ENCODE data around the gene NTMT1.
"Not testable (repeated sequence)": the region's sequence is repeated elsewhere in the genome, so short reads cannot be mapped to it uniquely, and the experiment has no call there.

NTMT1 gene

DNA sequence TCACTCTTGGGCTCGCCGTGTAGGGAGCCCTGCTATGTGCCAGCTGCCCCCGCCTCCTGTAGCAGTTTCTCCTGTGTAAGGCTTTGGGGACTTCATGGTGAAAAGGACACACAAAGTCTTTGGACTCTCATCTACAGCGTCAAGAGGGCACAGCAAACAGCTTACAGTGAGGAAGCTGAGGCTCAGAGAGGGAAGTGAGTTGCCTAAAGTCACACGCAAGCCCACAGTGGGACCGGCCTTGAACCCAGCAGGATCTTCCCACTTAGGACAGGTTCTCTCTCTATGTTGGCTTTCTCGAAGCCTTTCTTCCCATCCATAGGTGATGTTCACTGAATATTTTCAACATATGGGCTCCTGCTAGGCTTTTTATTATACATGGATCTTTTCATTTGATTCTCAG is 29.7 kb downstream of the NTMT1 start:
- FAIRE-seq: no peak

DNA sequence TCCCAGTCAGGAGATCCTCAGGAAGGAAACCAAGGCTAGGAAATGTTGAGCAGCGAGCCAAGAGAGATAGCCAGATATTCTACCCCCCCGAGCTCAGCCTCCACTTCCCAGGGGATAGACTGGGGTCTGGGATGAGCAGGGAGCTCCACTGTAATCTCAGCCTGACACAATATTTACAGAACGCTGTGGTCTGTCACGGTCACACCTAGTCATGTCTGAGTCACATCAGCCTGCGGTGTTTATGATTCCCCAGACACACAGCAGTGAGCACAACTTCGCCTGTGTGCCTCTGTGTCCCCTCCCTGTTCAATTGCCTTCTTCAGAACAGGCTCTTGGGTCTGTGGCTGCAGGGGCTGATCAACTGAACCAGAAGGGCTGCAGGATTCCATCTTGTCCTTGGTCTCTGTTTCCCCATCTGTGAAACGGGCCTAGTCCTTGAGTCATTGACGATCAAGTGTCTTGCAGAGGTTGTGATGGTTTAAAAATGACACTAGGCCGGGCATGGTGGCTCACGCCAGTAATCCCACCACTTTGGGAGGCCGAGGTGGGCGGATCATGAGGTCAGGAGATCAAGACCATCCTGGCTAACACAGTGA is 30.9 kb downstream of the NTMT1 start:
- no peak for FAIRE-seq

DNA sequence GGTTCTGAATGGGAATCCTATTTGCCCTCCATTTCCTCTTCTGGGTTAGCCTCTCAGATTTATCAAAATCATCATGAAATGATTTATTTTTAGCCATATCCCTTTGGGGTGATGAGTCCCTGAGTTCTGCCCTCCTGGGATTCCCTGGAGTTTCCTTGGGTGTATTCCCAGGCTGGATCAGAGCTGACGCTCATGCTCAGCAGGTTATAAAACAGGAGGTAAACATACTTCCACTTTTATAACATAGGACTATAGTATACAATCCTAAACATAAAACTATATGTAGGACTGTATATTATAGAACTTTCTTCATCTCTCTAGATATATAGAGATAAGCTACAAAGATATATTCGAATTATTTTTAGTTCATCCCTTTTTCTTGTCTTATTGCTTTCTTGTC is 35.1 kb downstream of the NTMT1 start:
- FAIRE-seq: no peak

DNA sequence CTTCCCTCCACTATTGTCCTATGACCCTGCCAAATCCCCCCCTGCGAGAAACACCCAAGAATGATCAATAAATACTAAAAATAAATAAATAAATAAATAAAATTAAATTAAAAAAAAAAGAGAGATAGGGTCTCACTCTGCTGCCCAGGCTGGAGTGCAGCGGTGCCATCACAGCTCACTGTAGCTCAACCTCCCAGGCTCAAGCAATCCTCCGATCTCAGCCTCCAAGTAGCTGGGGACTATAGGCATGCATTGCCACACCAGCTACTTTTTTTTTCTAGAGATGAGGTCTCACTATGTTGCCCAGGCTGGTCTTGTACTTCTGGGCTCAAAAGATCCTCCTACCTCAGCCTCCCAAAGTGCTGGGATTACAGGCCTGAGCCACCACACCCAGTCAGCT is 36.3 kb downstream of the NTMT1 start:
- FAIRE-seq: not testable (repeated sequence)

DNA sequence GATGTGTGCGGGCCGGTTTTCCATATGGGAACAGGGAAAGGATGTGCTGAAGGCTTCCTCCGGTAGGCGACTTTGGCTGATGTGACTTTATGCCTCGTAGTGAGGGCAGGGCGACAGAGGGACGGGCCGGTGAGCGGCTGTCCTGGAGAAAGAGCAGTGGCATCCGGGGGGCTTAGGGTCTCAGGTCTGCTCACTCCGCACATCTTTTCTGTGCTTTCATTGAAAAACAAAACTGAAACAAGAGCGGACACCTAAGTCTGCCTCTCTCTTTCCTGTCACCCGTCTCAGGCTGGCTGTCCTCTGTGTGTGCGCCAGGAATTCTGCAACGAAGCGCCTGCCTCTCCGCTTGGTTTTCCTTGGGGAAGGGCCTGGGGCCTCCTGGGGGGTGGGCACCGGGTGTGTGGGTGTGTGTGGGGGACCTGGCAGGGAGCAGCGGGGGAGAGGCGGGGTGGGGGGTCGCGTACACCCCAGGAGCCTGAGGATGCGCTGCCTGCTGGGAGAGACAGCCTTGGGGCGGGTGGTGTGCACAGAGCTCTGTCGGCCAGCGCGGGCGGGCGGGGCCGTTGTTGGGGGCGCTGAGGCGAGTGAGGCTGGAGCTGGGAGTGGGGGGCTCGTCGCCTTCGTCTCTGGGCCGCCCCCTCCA is 38.9 kb downstream of the NTMT1 start:
- no peak for FAIRE-seq

DNA sequence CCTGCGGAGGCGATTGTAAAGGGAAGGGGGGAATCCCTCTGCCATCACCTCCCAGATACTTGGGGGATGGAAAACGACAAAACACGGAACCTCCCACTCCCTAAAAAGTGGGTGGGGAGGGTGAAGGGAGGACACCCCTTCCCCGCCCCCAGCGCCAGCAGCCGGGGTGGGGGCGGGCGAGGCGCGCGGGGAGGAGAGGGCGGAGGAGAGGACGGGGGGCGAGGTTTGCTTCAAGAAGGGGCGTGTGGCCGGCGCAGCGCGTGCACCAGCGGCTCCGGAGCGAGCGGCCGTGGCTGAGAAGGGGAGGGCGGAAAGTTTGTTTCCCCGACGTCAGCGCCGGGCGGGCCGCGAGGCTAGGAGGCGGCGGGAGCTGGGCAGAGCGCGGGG is 39.4 kb downstream of the NTMT1 start, which contains the start of gene PRRX2:
Gene PRRX2 (plus strand): TSS at position 259 of the 387 bp plus-strand sequence. CDS start 221 bp downstream, outside the sequence.
- no peak for FAIRE-seq

DNA sequence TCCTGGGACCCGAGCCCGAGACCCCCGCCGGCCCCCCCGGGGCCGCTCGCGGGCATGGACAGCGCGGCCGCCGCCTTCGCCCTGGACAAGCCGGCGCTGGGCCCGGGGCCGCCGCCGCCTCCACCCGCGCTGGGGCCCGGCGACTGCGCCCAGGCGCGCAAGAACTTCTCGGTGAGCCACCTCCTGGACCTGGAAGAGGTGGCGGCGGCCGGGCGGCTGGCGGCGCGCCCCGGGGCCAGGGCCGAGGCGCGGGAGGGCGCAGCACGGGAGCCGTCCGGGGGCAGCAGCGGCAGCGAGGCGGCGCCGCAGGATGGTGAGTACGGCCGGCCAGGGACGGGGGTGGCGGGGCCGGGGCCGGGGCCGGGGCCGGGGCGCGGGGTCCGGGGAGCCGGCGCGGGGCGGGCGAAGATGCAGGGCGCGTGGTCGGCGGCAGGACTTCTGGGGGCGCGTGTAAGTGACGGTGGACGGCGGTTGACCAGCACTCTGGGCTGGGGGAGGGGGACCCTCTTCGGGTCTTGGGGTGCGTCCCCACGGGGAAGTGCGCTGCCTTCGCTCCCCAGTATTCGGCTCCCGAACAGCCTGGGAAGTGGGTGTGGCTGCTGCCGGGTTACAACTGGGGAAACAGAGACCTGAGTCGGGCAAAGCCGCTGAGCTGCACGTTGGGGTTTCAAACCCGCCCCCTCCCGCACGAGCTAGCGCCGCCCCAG is 40.0 kb downstream of the NTMT1 start:
- FAIRE-seq: no peak

DNA sequence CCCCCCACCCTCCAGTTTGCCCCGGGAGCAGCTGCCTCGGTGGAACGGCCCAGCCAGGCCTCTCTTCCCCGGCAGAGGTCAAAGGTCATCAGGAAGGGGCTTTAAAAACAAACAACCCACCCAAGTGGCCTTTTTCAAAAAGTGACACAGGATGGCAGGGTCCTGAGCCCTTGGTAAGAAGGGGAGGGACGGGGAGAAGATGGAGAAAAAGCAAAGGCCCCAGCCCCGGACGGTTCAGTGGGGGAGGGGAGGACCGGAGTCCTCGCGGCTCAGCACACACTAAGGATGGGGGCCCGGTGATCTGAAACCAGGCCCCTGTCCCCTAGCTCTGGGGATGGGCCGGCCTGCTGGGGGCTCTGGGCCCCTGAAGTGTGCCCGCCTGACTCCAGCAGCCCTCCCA is 40.6 kb downstream of the NTMT1 start:
- FAIRE-seq: no peak

DNA sequence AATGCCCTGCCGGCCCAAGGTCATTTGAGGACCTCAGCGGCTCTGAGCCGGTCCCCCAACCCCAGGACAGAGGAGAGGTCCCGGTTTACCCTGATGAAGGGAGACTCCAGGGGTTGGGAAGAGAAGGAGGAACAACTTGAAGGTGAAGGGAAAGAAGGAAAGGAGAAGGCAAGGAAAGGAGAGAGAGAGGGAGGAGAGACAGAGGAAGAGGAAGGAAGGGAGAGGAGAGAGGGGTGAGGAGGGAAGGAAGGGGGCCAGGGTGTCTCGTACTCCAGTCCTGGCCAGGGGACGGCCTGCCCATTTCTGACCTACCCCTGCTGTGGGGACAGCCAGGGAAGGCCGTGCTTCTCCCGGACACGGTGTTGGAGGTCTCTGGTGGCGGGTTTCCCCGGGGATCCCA is 41.4 kb downstream of the NTMT1 start:
- no peak for FAIRE-seq

DNA sequence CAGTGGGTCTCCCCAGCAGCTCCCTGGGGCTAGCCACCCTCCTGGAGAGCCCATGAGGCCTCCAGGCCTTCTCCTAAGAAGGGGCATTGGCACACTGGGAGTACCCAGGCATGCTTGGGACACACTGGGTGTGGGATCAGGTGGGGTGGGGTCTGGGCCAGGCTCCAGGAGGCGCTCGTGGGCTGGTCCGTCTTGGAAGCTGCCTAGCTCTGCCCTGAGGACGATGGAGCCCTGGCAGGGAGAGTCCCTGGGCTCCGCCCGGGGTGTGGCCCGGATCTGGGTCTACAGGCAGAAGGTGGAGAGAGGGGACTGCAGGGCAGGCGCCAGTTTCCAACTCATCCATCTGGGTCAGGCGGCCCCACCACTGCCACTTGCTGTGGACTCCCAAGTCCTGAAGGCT is 41.9 kb downstream of the NTMT1 start:
- no peak for FAIRE-seq

DNA sequence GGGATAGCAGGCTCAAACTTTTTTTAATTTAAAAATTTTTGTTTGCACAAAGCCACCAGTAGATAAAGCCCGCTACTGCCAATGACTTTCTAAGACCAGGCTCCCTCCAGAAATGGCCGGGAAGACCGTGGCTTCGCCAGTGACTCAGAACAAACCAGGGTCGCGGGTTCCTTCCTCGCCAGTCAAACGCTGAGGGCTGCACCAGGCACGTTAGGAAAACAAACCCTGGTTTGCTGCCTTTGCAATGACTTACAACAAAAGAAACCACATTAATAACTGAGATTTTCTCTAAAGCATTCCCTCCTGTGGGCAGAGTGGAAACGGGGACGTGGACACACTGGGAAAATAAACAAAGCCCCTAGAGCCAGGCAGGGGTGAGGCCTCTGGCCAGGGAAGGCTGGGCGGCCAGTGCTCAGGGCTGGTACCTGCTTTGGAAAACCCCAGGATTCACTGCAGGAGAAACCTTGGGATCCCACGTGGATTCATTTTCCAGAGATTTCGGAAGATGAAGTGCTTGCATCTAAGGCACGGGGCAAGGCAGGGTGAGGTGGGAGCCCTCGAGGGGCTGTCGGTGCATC is 43.3 kb downstream of the NTMT1 start:
- no peak for FAIRE-seq

DNA sequence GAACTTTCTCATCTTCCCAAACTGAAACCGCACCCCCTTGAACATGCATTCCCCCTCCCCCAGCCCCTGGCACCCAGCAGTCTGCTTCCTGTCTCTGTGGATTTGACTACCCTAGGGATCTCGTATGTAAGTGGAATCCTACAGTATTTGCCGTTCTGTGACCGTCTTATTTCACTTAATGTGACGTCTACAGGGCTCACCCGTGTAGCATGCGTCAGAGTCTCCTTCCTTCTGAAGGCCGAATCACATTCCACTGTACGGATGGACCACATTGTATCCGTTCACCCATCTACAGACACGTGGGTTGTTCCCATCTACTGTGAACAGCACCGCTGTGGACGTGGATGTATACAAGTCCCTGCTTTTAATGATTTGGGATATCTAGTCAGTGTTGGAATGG is 44.0 kb downstream of the NTMT1 start:
- FAIRE-seq: no peak

DNA sequence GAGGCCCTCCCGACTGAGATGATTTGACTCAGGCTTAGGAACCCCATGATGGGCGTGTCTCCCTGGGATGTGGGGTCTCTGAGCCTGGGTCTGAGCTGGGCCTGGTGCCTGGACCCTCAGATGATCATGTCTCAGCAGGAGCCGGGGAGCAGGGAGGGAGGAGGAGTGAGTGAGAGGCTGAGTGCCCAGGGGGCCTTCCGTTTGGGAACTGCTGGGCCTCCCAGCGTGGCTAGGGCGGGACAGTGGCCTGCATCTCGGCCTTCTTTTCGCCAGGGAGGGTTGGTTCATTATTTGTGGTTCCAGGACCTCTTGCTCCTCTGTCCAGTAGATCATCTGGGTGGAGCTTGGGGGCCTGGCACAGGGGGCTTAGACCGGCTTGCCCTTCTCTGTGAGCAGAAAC is 45.1 kb downstream of the NTMT1 start:
- no peak for FAIRE-seq

DNA sequence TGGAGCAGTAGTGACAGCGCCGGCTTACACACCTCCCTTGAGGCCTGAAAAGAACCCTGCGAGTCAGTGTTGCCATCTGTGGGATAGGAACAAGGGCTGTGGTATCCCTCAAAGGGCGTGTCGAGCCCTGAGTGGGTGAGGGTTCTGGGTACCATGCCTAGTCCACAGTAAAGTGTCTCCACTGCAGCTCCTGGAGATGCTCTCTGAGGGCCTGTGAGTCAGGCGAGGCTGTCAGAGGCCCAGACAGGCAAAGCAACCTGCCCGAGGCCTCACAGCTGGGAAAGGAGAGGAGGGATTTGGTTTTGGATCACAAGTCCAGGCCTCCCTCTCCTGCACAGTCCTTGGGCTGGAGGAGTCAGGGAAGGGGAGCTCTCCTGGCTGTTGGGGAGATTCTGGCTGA is 45.6 kb downstream of the NTMT1 start:
- no peak for FAIRE-seq

DNA sequence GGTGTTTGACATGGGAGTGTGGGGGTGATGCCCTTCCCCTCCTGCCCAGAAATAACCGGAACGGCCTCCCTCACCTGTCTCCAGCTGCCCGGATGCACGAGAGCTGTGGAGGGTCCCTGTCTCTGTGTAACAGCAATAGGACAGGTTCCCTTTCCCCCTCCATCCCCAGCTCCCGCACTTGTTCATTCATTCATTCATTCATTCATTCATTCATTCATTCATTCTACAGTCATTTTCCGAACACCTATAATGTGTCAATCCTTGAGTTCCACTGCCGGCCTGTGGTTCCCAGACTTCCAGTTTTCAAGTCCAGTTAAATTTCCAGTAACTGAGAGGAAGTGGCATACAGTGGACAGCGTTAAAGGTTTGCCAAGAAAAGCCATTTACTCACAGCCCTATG is 46.7 kb downstream of the NTMT1 start:
- FAIRE-seq: no peak

DNA sequence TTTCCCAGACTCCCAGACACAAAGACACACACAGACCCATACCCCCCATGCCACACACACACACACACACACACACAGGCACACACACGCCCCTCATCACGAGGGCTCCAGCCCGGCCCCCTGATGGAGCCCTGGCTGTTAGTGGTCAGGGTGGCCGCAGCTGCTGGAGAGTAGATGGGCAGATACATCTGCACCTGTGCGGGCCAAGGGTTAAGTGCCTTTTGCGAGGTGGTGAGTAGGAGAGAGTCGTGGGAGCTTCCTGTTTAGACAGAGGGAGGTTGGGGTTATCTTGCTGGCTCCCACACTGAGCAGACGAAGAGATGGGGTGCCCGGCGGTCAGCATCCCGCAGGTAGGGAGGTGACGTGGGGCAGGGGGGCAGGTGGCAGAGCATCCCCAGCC is 47.6 kb downstream of the NTMT1 start:
- FAIRE-seq: no peak

DNA sequence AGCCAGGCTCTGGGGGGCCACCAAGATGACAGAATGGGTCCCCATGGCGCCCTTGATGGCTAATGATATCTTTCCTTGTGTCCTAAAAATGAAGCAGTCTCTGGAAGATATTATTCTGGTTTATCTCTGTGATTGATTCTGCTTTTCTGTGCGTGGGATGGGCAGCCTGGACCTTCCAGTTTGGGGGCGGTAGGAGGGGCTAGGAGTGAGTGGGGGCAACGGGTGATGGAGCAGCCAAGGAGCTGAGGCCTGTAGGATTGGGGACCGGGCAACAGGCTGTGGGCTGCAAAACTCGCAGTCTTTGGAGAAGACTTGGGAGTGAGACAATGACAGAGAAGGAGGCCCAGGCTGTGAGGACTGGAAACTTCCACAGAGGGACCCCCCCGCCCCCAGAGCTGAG is 48.3 kb downstream of the NTMT1 start:
- no peak for FAIRE-seq

DNA sequence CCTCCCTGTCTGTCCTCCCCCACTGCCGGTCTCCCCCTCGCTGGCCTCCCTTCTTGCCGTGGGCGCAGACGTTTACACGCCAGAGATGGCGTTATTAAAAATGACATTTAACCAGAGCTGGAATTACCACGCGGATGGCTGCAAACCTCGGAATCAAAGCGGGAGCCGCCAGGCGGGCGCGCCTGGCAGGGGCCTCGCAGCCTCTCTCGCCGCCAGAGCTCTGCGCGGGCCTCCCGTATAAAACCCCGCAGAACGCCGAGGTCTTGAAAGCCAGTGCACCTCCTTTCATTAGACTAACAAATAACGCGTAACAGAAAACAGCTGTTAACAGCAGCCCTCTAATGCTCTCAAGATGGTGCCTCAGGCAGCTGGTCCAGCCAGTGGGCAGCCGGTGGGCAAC is 49.7 kb downstream of the NTMT1 start:
- no peak for FAIRE-seq

DNA sequence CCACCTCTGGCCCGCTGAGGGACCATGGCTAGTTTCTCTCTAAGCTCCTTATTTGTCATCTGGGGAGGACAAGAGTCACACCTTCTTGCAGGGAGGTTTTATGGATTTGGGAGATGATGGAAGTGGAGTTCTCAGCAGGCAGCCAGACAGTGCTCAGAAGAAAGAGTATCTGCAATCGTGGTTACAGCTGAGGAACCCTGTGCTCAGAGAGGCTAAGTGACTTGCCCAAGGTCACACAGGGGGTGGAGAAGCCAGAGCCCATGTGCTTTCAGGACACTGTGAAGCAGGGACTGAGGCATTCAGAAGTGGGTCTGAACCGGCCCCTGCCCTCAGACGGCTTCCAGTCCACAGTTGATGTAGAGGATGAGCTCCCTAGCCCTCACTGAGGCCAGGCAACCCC is 50.3 kb downstream of the NTMT1 start:
- FAIRE-seq: no peak

DNA sequence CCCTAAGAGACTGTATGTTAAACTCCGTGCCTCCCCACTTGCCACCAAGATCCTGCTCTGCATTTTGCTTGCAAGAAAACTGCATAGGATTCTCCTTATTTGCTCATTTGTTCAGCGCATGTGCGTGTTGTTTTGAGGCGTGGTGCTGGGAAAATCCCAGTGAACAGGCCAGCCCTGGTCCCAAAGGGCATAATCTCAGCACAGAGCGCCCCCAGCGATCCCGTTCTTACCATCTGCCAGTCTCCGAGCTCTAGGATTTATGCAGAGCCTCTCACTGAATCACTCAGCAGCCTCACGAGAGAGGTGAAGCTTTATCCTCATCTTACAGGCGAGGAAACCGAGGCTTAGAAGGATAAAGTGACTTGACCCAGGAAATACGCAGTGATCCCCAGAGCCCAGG is 51.0 kb downstream of the NTMT1 start:
- no peak for FAIRE-seq

DNA sequence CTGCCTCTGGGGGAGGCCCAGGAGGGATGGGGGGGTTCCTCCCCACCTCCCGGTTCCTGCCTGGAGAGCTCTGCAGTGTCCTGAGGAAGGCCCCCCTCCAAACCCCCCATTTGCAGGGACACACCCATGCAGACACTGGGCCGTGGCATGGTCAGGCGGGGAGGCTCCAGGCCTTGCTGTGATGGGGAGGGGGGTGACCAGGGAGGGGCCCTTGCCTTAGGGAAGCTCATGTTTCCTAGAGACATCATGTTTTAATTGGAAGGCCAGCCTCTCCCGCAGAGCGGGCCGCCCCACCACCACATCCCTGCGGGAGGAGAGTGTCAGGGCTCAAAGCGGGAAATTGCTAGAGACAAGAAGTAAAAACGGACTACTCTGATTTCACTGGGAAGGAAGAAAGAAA is 51.5 kb downstream of the NTMT1 start:
- no peak for FAIRE-seq

DNA sequence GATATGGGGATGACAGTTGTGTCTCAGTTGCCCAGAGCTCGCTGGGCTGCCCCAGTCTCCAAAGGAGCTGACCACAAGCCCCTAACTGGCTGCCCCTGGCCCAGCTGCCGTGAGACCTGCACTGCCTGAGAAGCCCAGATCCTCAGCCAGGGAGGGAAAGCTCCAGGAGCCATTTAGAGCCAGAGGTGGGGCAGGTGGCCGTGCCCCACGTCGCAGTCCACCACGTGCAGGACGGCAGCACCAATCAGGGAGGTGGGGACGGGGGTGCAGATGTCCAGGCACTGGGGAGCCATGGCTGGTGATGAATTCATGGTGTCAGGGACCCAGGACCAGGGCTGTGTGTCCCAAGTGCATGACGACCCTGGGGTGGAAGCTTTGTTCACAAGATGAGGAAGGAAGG is 52.9 kb downstream of the NTMT1 start:
- FAIRE-seq: no peak

DNA sequence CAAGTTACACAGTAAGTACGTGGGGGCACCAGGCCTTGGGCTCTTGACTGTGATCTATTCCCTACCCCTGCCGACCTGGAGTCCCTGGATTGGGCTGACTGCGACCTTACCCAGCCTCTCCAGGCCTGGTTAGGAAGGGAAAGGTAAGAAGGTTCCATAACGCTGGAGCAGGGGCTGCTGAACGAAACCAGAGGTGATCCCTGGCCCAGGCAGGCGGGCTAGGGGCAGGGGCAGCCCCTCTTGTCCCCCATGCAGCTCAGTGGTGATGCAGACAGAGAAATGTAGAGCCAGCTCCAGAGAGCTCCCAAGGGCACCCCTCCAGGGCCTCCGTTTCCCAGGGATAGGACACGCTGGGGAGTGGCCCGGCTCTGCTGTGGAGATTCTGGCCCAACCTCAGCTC is 53.6 kb downstream of the NTMT1 start:
- FAIRE-seq: no peak

DNA sequence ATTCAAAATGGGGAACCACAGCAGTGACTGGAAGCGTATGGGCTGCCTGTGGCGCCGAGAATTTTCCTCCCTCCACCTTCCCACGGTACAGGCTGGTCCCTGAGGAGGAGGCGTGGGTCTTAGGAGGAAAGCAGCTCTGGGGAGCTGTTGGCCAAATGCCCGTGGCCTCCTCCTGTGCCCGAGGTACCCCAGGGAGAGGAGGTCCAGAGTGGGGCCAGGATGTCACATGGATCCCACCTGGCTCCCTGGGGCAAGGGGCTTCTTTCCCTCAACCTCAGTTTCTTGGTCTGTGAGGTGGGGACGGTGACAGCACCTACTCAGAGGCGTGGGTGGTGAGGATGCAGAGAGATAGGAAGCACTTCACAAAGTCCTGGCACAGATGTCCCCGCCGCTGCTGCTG is 56.0 kb downstream of the NTMT1 start:
- no peak for FAIRE-seq

All from colon (tissue), 2 donors.